ENCODE data around the gene NAT9.

The NAT9 gene

DNA sequence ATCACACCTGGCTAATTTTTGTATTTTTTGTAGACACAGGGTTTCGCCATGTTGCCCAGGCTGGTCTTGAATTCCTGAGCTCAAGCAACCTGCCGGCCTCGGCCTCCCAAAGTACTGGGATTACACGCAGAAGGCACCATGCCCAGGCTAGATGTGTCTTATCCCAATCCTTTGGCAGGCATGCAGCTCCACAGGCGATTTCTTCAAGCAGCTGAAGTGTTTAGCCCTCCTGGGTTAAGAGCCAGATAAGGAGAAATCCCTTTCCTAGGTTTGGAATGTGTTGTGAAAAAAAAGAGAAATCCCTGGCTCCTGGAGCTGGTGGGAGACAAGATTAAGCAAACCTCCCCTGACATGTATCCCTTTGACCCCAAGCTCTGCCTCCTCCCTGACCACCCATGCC is 29.8 kb downstream of the NAT9 start:
- ATAC-seq: no peak
- TF ChIP-seq, protein P1, sequence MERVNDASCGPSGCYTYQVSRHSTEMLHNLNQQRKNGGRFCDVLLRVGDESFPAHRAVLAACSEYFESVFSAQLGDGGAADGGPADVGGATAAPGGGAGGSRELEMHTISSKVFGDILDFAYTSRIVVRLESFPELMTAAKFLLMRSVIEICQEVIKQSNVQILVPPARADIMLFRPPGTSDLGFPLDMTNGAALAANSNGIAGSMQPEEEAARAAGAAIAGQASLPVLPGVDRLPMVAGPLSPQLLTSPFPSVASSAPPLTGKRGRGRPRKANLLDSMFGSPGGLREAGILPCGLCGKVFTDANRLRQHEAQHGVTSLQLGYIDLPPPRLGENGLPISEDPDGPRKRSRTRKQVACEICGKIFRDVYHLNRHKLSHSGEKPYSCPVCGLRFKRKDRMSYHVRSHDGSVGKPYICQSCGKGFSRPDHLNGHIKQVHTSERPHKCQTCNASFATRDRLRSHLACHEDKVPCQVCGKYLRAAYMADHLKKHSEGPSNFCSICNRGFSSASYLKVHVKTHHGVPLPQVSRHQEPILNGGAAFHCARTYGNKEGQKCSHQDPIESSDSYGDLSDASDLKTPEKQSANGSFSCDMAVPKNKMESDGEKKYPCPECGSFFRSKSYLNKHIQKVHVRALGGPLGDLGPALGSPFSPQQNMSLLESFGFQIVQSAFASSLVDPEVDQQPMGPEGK (CRISPR knock-in tag; IDR thresholded peaks at IDR 0.05; ENCODE audit: borderline replicate concordance): no peak
- no peak for TF ChIP-seq TCF4 (CRISPR knock-in tag; IDR thresholded peaks at IDR 0.05; ENCODE audit: borderline replicate concordance)
- TF ChIP-seq OSR1 (CRISPR knock-in tag; IDR thresholded peaks at IDR 0.05): no peak
- TF ChIP-seq RARB (CRISPR knock-in tag; IDR thresholded peaks at IDR 0.05): no peak
- no peak for TF ChIP-seq ISL1 (CRISPR knock-in tag; IDR thresholded peaks at IDR 0.05)
- no peak for TF ChIP-seq ZFP3 (CRISPR knock-in tag; IDR thresholded peaks at IDR 0.05)
- TF ChIP-seq GLIS3 (CRISPR knock-in tag; IDR thresholded peaks at IDR 0.05): no peak

DNA sequence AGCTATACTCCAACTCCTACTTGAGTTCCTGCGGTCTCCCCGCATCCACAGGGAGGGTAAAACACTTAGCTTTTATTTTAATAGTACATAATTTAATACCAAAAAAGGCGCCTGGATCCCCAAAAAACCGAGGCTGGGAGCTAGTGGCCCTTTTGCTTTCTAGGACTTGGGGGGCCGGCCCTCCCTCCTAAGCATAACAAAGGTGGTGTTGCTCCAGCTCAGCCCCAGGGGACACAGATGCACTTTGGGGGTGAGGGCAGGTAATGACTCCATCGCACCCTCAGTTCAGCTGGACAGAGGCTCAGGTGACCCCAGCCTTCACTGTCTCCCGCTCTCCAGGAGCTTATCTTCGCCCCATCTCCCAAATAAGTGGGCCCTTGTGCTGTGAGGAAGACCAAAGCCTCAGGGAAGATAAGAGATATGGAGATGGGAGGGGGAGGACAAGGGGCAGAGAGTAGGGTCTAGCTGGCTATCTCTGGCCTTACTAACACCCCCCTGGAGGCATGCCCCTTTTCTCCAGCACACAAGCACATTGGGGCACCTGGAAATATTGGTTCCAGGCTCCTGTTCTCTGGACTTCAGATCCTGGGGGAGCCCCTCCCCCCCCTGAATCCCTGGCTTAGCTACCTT is 30.5 kb downstream of the NAT9 start:
- ATAC-seq: no peak
- TF ChIP-seq TOX (CRISPR knock-in tag; IDR thresholded peaks at IDR 0.05; ENCODE audit: borderline replicate concordance): no peak
- TF ChIP-seq ZC3H10 (CRISPR knock-in tag; IDR thresholded peaks at IDR 0.05): no peak
- no peak for TF ChIP-seq ZNF8 (CRISPR knock-in tag; IDR thresholded peaks at IDR 0.05)
- TF ChIP-seq ESRRG (CRISPR knock-in tag; IDR thresholded peaks at IDR 0.05): no peak
- no peak for TF ChIP-seq CSDC2 (CRISPR knock-in tag; IDR thresholded peaks at IDR 0.05)
- TF ChIP-seq, protein P2, sequence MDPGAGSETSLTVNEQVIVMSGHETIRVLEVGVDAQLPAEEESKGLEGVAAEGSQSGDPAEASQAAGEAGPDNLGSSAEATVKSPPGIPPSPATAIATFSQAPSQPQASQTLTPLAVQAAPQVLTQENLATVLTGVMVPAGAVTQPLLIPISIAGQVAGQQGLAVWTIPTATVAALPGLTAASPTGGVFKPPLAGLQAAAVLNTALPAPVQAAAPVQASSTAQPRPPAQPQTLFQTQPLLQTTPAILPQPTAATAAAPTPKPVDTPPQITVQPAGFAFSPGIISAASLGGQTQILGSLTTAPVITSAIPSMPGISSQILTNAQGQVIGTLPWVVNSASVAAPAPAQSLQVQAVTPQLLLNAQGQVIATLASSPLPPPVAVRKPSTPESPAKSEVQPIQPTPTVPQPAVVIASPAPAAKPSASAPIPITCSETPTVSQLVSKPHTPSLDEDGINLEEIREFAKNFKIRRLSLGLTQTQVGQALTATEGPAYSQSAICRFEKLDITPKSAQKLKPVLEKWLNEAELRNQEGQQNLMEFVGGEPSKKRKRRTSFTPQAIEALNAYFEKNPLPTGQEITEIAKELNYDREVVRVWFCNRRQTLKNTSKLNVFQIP (CRISPR knock-in tag; IDR thresholded peaks at IDR 0.05; ENCODE audit: borderline replicate concordance, low read depth): no peak
- TF ChIP-seq TCF4 (CRISPR knock-in tag; IDR thresholded peaks at IDR 0.05; ENCODE audit: borderline replicate concordance): no peak
- no peak for TF ChIP-seq ISL1 (CRISPR knock-in tag; IDR thresholded peaks at IDR 0.05)
- no peak for TF ChIP-seq GLIS3 (CRISPR knock-in tag; IDR thresholded peaks at IDR 0.05)
- TF ChIP-seq, protein P1 (CRISPR knock-in tag; IDR thresholded peaks at IDR 0.05; ENCODE audit: borderline replicate concordance): no peak
- no peak for TF ChIP-seq ARNTL (CRISPR knock-in tag; IDR thresholded peaks at IDR 0.05; ENCODE audit: borderline replicate concordance, low read depth)
- TF ChIP-seq PPARA (CRISPR knock-in tag; IDR thresholded peaks at IDR 0.05; ENCODE audit: borderline replicate concordance): no peak
- TF ChIP-seq, protein P3, sequence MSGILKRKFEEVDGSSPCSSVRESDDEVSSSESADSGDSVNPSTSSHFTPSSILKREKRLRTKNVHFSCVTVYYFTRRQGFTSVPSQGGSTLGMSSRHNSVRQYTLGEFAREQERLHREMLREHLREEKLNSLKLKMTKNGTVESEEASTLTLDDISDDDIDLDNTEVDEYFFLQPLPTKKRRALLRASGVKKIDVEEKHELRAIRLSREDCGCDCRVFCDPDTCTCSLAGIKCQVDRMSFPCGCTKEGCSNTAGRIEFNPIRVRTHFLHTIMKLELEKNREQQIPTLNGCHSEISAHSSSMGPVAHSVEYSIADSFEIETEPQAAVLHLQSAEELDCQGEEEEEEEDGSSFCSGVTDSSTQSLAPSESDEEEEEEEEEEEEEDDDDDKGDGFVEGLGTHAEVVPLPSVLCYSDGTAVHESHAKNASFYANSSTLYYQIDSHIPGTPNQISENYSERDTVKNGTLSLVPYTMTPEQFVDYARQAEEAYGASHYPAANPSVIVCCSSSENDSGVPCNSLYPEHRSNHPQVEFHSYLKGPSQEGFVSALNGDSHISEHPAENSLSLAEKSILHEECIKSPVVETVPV (CRISPR knock-in tag; IDR thresholded peaks at IDR 0.05): no peak
- TF ChIP-seq ZNF565 (CRISPR knock-in tag; conservative IDR thresholded peaks at IDR 0.05; ENCODE audit: low read depth): no peak
- TF ChIP-seq, protein P4, sequence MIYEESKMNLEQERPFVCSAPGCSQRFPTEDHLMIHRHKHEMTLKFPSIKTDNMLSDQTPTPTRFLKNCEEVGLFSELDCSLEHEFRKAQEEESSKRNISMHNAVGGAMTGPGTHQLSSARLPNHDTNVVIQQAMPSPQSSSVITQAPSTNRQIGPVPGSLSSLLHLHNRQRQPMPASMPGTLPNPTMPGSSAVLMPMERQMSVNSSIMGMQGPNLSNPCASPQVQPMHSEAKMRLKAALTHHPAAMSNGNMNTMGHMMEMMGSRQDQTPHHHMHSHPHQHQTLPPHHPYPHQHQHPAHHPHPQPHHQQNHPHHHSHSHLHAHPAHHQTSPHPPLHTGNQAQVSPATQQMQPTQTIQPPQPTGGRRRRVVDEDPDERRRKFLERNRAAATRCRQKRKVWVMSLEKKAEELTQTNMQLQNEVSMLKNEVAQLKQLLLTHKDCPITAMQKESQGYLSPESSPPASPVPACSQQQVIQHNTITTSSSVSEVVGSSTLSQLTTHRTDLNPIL (CRISPR knock-in tag; IDR thresholded peaks at IDR 0.05; ENCODE audit: low read depth): no peak
- no peak for TF ChIP-seq SNAI2 (CRISPR knock-in tag; IDR thresholded peaks at IDR 0.05)
- TF ChIP-seq RARB (CRISPR knock-in tag; IDR thresholded peaks at IDR 0.05): no peak
- TF ChIP-seq ZFP30 (CRISPR knock-in tag; IDR thresholded peaks at IDR 0.05): no peak
- no peak for TF ChIP-seq ZNF70 (CRISPR knock-in tag; IDR thresholded peaks at IDR 0.05)

DNA sequence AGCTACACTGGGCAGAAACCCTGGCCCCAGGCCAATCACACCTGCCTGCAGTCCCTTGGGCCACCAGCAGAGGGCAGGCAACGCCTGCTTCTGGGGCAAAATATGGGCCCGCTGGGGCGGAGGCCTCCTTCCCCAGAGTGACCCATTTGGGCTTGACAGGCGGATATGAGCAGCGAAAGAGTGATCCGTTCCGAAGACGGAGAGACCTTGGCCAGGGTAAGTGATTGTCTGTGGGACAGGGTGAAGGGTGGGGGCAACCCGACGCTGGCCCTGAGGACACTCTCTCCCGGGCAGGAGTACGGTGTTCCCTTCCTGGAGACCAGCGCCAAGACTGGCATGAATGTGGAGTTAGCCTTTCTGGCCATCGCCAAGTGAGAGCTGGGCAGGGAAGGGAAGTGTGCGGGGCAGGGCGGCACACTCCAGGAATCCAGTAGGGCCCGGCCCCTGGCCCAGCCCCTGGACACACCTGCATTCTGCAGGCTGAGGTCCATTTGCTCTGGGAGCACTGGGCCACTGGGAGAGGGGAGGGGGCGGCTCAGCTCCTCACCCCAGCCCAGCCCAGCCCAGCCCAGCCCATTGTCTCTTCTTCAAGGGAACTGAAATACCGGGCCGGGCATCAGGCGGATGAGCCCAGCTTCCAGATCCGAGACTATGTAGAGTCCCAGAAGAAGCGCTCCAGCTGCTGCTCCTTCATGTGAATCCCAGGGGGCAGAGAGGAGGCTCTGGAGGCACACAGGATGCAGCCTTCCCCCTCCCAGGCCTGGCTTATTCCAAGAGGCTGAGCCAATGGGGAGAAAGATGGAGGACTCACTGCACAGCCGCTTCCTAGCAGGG is 31.2 kb downstream of the NAT9 start:
- peak; percentile 34 for ATAC-seq
- 0 out of 2 replicates have a peak, but pooled peaks have one; percentile 35 for TF ChIP-seq ZFP3 (CRISPR knock-in tag; IDR thresholded peaks at IDR 0.05)
- TF ChIP-seq TOX (CRISPR knock-in tag; IDR thresholded peaks at IDR 0.05; ENCODE audit: borderline replicate concordance): no peak
